ENCODE measurements around the gene SF3B5. TPM values are rescaled to one million over a fixed set of nuclear protein-coding genes. Genes with fewer than 3 reads are reported as not detected.

SF3B5 gene
- total and polyA plus RNA-seq, 2 experiments from 2014 or later: 151 to 183 TPM

GRCh38 chr6:144123836-144124235 lies 28.5 kb upstream of the SF3B5 start:
- Mint-ChIP-seq H3K27me3 (ENCODE audit: insufficient read depth, low read depth, poor library complexity) (no peaks in the 10 kb centered on the region), H3K36me3 (ENCODE audit: low read depth) (no peaks in the 10 kb centered on the region), H3K9me3 (no peaks in the 10 kb centered on the region), H3K4me1 (no peaks in the 10 kb centered on the region), H3K27ac (no peak overlapping the region), H3K4me3 (no peak overlapping the region)
- Histone ChIP-seq H4K20me1 (replicated peaks; ENCODE audit: insufficient read depth) (no peaks in the 10 kb centered on the region), H2AFZ (no peak overlapping the region), H3K4me2 (no peak overlapping the region), H3K9me2 (ENCODE audit: insufficient read depth) (peaks cover 20% of the 10 kb centered on the region), H3K4me3 (no peak overlapping the region), H3K4me1 (ENCODE audit: insufficient read depth) (no peaks in the 10 kb centered on the region), H3K27ac (ENCODE audit: low read depth) (no peak overlapping the region), H3K27me3 (ENCODE audit: insufficient read depth) (no peaks in the 10 kb centered on the region), H3K79me2 (replicated peaks; ENCODE audit: insufficient read depth) (no peaks in the 10 kb centered on the region), H3K36me3 (ENCODE audit: insufficient read depth) (no peaks in the 10 kb centered on the region), H3F3A (replicated peaks; ENCODE audit: low read depth) (no peaks in the 10 kb centered on the region)
- TF ChIP-seq, protein P1, sequence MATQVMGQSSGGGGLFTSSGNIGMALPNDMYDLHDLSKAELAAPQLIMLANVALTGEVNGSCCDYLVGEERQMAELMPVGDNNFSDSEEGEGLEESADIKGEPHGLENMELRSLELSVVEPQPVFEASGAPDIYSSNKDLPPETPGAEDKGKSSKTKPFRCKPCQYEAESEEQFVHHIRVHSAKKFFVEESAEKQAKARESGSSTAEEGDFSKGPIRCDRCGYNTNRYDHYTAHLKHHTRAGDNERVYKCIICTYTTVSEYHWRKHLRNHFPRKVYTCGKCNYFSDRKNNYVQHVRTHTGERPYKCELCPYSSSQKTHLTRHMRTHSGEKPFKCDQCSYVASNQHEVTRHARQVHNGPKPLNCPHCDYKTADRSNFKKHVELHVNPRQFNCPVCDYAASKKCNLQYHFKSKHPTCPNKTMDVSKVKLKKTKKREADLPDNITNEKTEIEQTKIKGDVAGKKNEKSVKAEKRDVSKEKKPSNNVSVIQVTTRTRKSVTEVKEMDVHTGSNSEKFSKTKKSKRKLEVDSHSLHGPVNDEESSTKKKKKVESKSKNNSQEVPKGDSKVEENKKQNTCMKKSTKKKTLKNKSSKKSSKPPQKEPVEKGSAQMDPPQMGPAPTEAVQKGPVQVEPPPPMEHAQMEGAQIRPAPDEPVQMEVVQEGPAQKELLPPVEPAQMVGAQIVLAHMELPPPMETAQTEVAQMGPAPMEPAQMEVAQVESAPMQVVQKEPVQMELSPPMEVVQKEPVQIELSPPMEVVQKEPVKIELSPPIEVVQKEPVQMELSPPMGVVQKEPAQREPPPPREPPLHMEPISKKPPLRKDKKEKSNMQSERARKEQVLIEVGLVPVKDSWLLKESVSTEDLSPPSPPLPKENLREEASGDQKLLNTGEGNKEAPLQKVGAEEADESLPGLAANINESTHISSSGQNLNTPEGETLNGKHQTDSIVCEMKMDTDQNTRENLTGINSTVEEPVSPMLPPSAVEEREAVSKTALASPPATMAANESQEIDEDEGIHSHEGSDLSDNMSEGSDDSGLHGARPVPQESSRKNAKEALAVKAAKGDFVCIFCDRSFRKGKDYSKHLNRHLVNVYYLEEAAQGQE (IDR thresholded peaks at IDR 0.05; ENCODE audit: unreplicated experiment): no peak
- no peak for TF ChIP-seq ZNF331 (CRISPR knock-in tag; IDR thresholded peaks at IDR 0.05; ENCODE audit: low read depth)
- no peak for TF ChIP-seq NANOG (IDR thresholded peaks at IDR 0.05; ENCODE audit: borderline replicate concordance)
- DNase-seq (ENCODE audit: low spot score) (no peak), ATAC-seq (no peak)

GRCh38 chr6:144123421-144123820 lies 28.0 kb upstream of the SF3B5 start:
- Histone ChIP-seq H3K4me2 (no peak overlapping the region), H3K27ac (ENCODE audit: low read depth) (no peak overlapping the region), H3F3A (replicated peaks; ENCODE audit: low read depth) (no peaks in the 10 kb centered on the region), H3K9me2 (ENCODE audit: insufficient read depth) (peaks cover 20% of the 10 kb centered on the region), H3K4me1 (ENCODE audit: insufficient read depth) (no peaks in the 10 kb centered on the region), H3K4me3 (no peak overlapping the region), H2AFZ (no peak overlapping the region), H3K27me3 (ENCODE audit: insufficient read depth) (no peaks in the 10 kb centered on the region), H3K79me2 (replicated peaks; ENCODE audit: insufficient read depth) (no peaks in the 10 kb centered on the region), H3K36me3 (ENCODE audit: insufficient read depth) (no peaks in the 10 kb centered on the region), H4K20me1 (replicated peaks; ENCODE audit: insufficient read depth) (no peaks in the 10 kb centered on the region)
- no peaks in the 10 kb centered on the region for H3K36me3 Mint-ChIP-seq (ENCODE audit: low read depth)
- no peaks in the 10 kb centered on the region for H3K4me1 Mint-ChIP-seq
- DNase-seq (ENCODE audit: low spot score) (no peak), ATAC-seq (no peak)
- no peaks in the 10 kb centered on the region for H3K9me3 Mint-ChIP-seq
- no peak overlapping the region for H3K4me3 Mint-ChIP-seq
- no peak overlapping the region for H3K27ac Mint-ChIP-seq
- no peaks in the 10 kb centered on the region for H3K27me3 Mint-ChIP-seq (ENCODE audit: insufficient read depth, low read depth, poor library complexity)
- TF ChIP-seq EZH2 (IDR thresholded peaks at IDR 0.05; ENCODE audit: low read depth, unreplicated experiment) (no peak), JUNB (IDR thresholded peaks at IDR 0.05; ENCODE audit: unreplicated experiment) (no peak), STAT1 (IDR thresholded peaks at IDR 0.05; ENCODE audit: unreplicated experiment) (no peak), CTCF (conservative IDR thresholded peaks at IDR 0.05; ENCODE audit: low read depth in 2 of 2) (no peak), EZH2phosphoT487 (IDR thresholded peaks at IDR 0.05; ENCODE audit: unreplicated experiment) (no peak), ZNF331 (CRISPR knock-in tag; IDR thresholded peaks at IDR 0.05; ENCODE audit: low read depth) (no peak), CREB1 (CRISPR knock-in tag; IDR thresholded peaks at IDR 0.05; ENCODE audit: low read depth) (no peak), POLR2AphosphoS5 (IDR thresholded peaks at IDR 0.05; ENCODE audit: low read depth) (no peak)
- TF ChIP-seq, protein P1 (IDR thresholded peaks at IDR 0.05; ENCODE audit: unreplicated experiment): no peak

Measured in GM23338 (cell line).